GM12875 (cell line): ENCODE data around the gene RAB15.

Source experiments
- H3K4me3 ChIP-seq: one replicate; pipeline ENCODE4 v1.5.1; 2011; ENCODE audit warnings: low read depth, low read length, control low read depth
- CTCF ChIP-seq: IDR thresholded peaks from 2 replicates; pipeline ENCODE4 v1.5.1; 2011; ENCODE audit warnings: low read depth, mild to moderate bottlenecking, control low read depth, inconsistent platforms, low read length, moderate library complexity, borderline replicate concordance; ENCODE audit not compliant: insufficient read depth

The RAB15 gene

GRCh38 chr14:65010211-65010931, 38.2 kb upstream of the RAB15 start:
- no peak for TF ChIP-seq CTCF
- H3K4me3 ChIP-seq: no peak overlapping the region

GRCh38 chr14:65007202-65007601, 35.1 kb upstream of the RAB15 start:
- H3K4me3 ChIP-seq: no peak overlapping the region
- TF ChIP-seq CTCF: no peak

GRCh38 chr14:65006261-65006721, 34.2 kb upstream of the RAB15 start:
- no peak overlapping the region for H3K4me3 ChIP-seq
- no peak for TF ChIP-seq CTCF

GRCh38 chr14:65003394-65003793, 31.3 kb upstream of the RAB15 start:
- no peak for TF ChIP-seq CTCF
- H3K4me3 ChIP-seq: no peak overlapping the region

GRCh38 chr14:65002586-65003210, 30.6 kb upstream of the RAB15 start:
- no peak for TF ChIP-seq CTCF
- no peak overlapping the region for H3K4me3 ChIP-seq

- no peak overlapping the region for H3K4me3 ChIP-seq
- TF ChIP-seq CTCF: no peak
These were observed 29.6 kb upstream of the RAB15 start for GRCh38 chr14:65001723-65002122.
